SKM-1 treated with dmso at 0.1 percent for 144 hours (cell line): ENCODE data around the gene ARHGAP8.
"Not testable (repeated sequence)": the region's sequence is repeated elsewhere in the genome, so short reads cannot be mapped to it uniquely, and the experiment has no call there.

Experiments used
- DNase-seq: peaks from one replicate; lab custom pipeline; 2025; ENCODE audit not compliant: unreplicated experiment; lab: John Stamatoyannopoulos, UW

ARHGAP8 gene

DNA sequence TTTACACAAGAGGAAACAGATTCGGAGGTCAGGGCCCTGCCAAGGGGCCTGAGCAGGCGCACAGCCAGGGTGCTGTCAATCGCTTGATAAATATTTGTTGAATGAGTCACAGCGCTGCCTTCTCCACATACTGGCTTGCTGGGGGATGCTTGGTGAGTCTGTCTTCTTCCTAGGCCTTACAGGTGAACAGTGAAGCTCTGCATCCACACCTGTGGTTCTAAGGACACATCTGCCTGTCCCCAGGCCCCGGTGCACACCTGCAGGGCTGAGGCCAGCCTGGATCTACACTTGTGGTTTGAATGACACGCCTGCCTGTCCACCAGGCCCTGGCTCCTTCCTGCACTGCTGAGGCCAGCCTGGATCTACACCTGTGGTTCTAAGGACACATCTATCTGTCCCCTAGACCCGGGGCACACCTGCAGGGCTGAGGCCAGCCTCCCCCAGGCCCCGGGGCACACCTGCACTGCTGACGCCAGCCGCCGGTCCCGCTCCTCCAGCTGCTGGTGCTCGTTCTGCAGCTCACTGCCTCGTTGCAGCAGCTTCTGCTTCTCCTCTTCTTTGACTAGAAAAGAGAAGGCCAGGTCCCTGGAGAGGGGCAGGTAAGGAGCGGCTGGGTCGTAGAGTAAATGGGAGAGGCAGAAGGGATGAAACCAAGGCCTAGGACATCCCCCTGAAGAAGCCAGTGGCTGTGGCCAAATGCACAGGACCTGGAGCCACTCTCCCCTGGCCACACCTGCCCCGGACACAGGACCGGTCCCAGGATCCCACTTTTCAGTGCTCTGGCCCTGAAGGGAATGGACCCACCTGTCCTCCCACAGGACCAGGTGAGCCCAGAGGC is 132.8 kb downstream of the ARHGAP8 start:
- DNase-seq = no peak

DNA sequence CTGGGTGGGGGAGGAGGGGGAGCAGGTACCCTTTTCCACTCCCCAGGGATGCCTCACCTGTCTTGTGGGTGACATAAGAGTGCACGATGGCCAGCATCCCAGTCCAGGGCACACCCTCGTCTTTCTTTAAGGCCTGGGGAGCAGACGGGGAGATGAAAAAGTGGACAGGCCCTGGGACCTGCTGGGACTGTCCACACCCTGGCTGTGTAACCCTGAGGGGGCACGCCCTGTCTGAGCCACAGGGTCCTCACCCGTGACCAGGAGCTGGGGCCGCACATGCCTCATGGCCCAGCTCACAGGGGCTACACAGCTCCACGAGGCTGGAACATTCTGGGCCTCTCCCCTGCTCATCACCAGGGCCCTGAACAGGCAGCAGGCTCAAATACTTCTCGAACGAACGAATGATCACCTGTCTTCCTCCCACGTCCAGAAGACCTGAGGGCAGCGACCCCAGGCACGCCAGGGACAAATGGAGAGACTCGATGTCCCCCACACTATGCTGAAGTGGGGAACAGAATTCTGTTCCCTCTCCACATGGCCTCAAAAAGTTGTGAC is 133.5 kb downstream of the ARHGAP8 start:
- DNase-seq = no peak

DNA sequence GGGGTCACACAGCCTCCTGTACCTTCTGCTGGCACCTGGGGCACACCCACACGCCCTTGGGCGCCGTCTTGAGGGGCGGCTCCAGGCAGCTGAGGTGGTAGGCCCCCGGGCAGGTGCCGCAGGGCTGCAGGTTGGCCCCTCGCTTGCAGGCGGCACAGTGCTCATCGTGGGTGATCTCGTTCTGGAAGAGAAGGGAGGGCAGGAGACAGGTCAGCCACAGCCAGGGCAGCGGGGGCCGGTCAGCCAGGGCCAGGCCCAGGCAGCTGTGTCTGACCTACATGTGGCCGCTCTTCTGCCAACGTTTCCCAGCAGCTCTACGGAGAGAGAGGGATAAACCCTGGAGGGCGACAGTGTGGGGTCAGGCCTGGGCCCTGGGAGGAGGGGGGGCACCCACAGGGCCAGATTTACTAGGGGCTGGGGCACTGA is 135.6 kb downstream of the ARHGAP8 start:
- DNase-seq = no peak

- no peak for DNase-seq
Measured at GRCh38 chr22:44888491-44889254, 136.3 kb downstream of the ARHGAP8 start.

DNA sequence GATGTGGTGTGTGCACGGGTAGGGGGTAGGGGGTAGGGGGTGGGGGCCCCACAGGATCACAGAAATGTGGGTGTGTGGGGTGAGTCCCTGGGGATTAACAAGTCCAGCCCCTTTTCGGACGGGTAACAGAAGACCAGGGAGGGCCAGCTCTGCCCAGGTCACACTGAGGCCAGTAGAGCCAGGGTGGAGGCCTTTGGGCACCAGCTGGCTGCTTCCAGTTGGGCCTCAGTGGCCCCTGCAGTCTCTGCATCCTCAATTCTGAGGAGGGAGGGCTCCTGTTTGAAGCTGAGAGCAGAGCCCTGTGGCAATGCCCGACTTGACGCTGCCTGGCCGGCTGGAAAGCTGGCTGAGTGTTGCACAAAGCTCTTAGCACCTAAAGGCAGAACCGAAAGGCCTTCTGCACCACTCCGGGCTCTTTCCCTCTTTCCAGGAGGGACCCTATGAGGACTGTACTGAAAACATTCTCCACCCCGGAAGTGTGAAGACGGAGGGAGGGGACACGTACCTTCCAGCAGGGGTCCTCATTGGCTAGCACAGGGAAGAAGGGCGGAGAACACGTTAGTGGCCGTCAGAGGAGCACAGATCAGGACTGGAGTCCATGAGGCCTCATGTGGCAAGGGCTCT is 137.0 kb downstream of the ARHGAP8 start:
- no peak for DNase-seq

GRCh38 chr22:44890416-44891292 is 138.3 kb downstream of the ARHGAP8 start:
- no peak for DNase-seq

DNA sequence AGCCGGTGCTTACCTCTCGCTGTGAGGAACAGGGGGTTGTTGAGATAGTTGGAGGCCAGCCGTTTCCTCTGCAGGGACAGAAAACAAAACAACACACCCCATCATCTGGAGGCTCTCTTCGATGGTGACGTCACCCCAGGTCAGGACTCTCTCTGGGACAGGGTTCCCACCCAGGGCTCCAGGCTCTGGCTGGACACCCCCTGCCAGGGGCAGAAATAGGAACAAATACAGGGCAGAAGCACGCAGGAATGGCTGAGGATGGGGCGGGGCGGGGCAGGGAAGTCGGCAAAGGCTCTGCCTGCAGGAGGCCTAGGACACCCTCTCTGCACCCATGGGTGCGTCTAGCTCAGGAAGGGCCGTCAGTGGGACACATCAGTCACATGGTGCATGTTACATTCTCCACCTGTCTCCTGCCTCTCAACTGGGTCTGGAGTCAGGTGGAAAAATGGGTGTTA is 138.9 kb downstream of the ARHGAP8 start:
- no peak for DNase-seq

DNA sequence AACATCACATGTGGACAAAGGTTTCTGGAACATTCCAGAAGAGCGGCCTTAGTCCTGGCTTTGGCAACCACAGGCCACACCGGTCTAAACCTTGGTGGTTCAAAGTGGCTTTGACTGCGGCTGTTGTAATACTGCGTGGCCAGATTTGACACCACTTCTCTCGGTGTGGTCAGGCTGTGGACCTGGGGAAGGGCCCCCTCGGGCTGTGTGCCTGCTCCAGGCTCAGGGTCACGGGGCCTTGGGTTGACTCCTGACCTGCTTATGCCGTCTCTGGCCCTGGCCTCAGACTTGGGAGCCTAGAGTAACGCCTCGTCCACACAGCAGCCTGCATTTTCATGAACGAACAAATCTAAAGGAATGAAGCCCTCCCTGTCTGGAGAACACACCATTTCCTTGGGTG is 139.4 kb downstream of the ARHGAP8 start:
- no peak for DNase-seq

GRCh38 chr22:44892243-44892642 is 139.9 kb downstream of the ARHGAP8 start:
- DNase-seq = no peak

- DNase-seq = no peak
Measured at GRCh38 chr22:44892803-44893730, 140.7 kb downstream of the ARHGAP8 start.

DNA sequence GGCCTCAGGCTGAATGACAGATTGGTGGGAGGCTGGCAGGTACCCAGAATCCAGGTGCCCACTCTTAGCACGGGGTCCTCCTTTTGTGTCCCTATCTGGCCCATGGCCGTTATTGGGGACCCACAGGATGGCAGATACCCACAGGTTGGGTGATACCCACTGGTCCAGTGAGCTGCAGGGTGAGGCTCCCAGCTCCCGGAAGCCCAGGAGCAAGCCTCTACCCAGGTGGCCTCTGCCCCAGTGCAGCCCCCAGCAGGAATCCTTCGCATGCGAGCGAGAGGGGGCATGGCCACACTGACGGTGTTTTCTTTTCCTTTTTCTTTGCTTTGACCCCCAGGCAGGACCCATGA is 141.3 kb downstream of the ARHGAP8 start:
- no peak for DNase-seq

DNA sequence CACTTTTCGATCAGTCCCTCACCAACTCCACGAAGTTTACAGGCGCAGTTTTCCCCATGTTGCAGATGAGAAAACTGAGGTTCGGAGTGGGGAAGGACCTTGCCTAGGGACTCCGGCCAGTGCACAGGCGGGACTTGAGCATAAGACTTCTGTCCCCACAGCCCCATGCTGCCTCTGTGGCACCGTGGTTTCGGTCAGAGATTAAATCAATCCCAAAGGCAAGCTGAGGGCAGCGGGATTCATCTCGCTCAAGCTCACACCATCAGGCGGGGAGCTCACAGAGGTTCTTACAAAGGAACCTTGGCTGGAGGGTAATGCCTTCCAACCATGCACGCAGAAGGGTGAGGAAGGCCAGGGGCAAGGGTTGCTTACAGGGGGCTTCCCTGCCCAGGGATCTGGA is 141.9 kb downstream of the ARHGAP8 start:
- DNase-seq = no peak

DNA sequence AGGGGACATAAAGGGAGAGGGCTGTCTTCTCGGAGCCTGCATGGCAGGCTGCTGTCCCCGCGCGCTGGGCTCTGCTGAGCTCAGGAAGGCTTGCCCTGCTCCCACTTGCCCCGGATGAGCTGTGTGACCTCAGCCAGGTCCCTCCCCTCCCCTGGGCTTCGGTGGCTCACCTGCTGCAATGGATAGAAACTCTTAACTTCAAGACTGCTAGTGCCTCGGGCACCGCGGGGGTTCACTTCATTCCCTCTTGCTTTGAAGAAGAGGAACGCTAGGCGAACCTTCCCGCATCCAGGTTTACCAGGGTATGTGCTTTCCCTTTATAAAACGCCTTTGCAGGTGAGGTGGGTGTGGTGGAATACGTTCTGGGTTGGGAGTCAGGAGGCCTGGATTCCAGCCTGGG is 142.4 kb downstream of the ARHGAP8 start:
- DNase-seq = no peak

DNA sequence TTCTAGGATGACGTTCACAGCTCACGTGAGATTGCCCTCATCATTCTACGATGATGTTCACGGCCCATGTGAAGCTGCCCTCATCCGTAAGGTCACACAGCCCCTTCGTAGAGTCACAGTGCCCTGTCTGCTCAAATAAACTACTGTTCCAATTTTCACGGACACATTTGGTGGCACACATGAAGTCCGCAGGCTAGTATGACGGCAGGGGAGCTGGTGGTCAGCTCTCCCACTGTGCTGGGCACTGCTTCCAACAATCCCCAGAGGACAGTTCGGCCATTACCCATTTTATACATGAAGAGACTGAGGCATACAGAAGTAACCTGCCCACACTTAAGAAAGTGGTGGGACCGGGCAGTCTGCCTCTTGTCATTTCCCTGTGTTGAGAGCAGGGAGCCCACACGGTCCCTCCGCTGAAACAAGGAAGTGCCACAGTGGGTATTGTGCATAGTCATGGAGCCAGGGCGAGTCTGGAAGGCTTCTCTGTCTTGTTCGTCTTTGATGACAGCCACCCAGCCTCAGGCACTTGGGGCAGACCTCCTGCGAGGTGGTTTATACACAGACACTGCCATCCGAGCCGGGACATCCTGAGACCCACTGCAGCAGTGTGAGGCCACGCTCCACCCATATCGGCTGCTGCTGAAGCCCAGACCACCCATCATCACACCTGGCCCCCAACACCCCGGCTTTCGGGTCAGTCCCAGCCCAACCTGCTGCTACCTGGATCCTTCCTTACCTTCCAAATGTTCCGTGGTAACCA is 143.1 kb downstream of the ARHGAP8 start:
- DNase-seq = no peak

DNA sequence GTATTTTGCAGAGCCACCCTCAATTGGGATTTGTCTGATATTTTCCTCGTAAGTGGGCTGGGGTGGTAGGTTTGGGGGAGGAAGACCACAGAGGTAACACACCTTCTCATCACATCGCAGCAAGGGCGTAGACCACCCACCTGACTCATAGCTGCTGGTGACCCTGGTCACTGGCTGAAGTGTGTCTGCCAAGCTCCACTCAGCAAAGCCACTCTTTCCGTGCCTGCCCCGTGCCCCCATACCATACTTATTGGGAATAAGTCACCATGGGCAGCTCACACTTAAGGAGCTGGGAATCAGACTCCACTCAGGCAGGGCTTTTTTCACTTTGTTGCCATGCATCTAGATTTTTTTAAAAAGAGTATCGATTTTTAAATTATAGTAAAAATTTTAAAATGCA is 145.9 kb downstream of the ARHGAP8 start:
- DNase-seq = no peak

- no peak for DNase-seq
Measured at GRCh38 chr22:44901301-44901700, 148.9 kb downstream of the ARHGAP8 start.

GRCh38 chr22:44903164-44903563 is 150.8 kb downstream of the ARHGAP8 start:
- DNase-seq = not testable (repeated sequence)

- DNase-seq = not testable (repeated sequence)
Measured at GRCh38 chr22:44904492-44905152, 152.2 kb downstream of the ARHGAP8 start.
